ENCODE measurements around the gene PLEKHM1. TPM values are rescaled to one million over a fixed set of nuclear protein-coding genes. Genes with fewer than 3 reads are reported as not detected.
"Not testable (repeated sequence)": the region's sequence is repeated elsewhere in the genome, so short reads cannot be mapped to it uniquely, and the experiment has no call there.

Gene PLEKHM1
- polyA plus RNA-seq (2014; cell fraction: cytosol; rRNA removed): 5.6 and 19.1 TPM in 2 replicates
- 6.4 and 35.2 TPM in 2 replicates for polyA plus RNA-seq (2014; cell fraction: nucleus; rRNA removed)

DNA sequence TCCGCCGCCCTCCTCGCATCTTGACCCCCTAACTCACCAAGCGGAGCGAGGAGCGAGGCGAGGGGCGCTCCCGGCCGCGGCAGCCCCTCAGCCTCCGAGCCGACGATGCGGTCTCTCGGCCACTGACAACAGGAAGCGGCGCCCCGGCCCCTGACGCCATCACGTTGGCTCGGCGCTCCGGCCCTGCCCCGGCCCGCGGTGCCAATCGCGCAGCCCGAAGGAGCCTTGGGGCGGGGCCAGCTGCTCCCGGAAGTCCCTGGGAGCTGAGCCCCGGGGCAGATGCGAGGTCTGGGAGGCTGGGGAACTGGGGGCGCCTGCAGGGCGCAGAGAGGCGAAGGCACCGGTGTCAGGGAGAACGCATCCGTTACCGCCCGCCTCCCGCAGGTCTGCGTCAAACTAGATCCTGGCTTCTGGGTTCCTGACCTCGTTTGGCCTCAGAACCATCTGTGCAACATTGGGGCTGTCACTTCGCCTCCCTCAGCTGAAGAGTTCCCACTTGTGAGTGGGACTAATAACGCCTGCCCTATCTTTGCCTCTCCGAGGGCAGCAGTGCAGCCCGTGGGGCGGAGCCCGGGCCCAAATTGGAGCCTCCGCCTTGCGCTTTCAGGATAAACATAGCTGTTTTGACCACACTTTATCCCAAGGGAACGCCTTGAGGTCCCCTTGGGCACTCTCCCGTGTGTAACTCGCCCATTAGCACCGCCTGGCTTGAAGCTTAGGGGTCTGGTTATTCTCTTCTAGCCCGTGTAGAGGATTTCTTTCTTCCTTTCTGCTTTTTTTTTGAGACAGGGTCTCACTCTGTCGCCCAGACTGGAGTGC lies at the start of gene PLEKHM1:
PLEKHM1 (minus strand) TSS at position 107 of the 819 bp plus-strand sequence. CDS start 8,237 bp downstream, outside the sequence.
- DNase-seq (ENCODE audit: low spot score): peak; percentile 75

DNA sequence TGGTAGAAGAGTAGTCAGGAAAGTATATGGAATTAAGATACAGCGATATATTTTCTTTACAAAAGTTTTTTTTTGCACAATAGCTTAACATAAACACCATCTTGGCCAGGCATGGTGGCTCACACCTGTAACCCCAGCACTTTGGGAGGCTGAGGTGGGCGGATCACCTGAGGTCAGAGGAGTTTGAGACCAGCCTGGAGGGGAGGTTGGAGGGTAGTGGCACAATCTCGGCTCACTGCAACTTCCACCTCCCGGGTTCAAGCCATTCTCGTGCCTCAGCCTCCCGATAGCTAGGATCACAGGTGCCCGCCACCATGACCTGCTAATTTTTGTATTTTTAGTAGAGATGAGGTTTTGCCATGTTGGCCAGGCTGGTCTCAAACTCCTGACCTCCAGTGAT lies 47.6 kb upstream of the PLEKHM1 start:
- DNase-seq (ENCODE audit: low spot score): not testable (repeated sequence)

DNA sequence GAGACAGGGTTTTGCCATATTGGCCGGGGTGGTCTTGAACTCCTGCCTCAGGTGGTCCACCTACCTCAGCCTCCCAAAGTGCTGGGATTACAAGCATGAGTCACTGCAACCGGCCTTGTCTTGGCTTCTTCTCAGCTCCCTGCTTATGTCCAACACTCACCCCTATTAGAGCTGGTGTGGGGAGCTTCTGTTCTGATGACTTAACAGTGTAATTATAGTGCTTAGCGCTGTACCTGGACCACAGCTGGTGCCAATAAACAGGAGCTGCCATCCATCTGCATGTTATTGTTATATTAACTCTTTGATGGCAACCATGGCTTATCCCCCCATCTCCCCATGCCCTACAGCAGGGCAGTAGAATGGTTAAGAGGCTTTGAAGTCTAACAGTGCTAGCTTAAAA lies 15.6 kb upstream of the PLEKHM1 start:
- not testable (repeated sequence) for DNase-seq (ENCODE audit: low spot score)

DNA sequence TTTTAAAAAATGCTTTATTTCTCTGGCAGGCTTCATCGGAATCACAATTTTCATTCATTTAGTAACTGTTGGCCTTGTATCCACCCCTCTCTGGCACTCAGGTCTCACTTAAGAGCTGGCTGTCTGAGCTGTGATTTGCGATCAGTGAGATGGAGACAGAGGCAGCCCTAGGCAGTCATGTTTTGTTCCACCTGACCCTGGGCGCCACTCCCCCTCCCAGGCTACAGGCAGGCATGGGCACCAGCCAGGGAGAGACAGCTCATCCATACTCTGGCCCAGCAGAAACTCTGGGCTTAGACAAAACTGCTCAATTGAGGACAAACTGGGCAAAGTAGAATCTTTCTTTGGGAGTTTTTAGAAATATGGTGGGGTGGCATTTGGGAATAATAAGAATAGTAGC lies 14.7 kb upstream of the PLEKHM1 start:
- not testable (repeated sequence) for DNase-seq (ENCODE audit: low spot score)

DNA sequence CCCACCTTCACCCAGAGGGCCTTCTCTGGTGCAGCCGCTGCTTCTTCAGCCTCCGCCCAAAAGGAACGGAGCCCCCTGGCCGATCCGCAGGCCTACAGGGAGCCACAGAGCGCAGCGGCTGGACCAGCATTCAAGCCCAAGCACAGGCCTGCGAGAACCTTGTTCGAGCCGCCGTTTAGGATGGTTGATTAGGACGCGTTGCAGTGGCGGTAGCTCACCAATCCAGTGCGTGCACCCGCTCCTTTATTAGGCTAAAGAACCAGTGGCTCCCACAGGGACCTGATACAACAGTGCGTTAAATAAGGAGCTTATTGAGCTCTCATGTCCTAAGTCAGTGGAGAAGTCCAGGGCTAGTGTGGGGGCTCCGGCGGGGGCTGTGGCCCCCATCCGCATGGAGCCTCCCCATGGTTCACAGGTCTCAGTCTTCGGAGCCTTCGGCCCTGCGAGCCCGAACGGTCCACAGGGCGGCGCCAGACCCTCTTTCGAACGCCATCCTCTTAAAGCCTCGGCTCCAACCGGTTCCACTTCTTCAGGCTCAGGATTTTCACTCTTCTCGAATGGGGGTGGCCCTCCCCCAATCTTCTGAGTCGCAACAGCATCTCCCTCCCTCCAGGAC lies 10.7 kb upstream of the PLEKHM1 start:
- not testable (repeated sequence) for DNase-seq (ENCODE audit: low spot score)

DNA sequence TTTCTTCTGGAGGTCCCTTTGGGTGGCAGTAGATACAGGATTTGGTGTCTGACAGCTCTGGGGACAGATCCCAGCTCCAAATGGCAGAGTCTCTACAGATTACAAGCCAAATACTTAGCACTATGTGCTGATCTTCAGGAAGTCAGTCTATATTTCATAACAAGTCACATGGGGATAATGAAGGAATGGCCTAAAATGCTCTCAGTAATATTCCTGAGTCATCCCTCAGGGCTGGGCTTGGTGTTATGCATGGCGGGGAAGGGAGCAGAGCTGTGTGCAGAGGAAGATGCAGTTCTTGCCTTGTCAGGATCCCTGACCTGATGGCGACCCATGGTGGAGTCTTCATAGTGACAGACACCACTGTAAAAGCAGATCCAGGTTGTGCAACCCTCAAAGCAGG lies 10.0 kb upstream of the PLEKHM1 start:
- DNase-seq (ENCODE audit: low spot score): not testable (repeated sequence)

DNA sequence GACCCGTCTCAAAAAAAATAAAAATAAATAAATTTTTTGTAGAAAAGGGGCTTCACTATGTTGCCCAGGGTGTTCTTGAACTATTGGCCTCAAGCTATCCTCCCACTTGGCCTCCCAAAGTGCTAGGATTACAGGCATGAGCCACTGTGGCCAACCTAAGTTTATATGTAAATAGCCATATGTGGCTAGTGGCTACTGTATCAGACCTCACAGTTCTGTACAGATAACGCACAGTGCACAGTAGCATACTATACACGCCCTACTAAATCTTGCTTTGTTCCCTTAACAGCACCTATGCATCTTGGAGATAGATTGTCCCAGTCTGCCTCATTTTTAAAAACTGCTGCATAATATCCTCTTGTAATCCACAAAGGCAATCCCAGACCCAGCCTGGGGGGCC lies 8.7 kb upstream of the PLEKHM1 start:
- DNase-seq (ENCODE audit: low spot score): not testable (repeated sequence)

DNA sequence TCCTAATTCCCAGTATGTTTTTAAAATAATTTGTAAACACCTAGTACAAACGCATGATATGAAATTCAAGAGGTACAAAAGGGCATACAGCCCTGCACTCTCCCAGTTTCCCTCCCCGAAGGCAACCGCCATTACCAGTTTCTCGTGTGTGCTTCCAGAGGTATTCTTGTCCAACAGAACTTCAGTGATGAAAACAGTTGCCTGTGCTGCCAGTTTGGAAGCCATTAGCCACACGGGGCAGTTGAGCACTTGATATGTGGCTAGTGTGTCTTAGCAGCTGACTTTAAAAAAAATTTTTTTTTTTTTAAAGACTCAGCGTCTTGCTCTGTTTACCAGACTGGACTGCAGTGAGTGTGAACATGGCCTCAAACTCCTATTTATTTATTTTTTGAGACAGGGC lies 7.9 kb upstream of the PLEKHM1 start:
- DNase-seq (ENCODE audit: low spot score): not testable (repeated sequence)

DNA sequence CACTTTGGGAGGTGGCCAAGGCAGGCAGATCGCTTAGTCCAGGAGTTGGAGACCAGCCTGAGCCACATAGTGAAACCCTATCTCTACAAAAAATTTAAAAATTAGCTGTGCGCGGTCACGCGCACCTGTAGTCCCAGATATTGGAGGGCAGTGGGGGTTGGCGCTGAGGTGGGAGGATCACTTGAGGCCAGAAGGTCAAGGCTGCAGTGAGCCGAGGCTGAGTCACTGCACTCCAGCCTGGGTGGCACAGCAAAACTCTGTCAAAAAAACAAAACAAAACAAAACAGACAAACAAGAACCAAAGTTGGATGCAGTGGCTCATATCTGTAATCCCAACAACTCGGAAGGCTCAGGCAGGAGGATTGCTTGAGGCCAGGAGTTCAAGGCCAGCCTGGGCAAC lies 6.9 kb upstream of the PLEKHM1 start:
- DNase-seq (ENCODE audit: low spot score): not testable (repeated sequence)

DNA sequence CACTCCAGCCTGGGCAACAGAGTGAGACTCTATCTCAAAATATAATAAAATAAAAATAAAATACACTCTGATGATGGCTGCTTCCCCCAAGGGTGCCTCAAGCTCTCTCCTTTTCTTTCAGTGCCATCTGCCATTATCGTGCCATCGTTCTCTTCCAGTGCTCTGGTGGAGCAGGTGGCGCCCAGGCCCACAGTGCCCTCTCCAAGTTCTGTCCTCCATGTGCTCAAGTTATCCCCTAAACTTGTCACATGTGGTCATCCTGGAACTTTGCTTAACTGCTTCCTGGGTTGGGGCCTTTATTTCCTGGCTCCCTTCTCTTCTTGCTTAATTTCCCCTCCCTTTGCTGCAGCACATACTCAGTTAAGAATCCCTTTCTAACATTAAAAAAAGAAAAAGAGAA lies 6.0 kb upstream of the PLEKHM1 start:
- DNase-seq (ENCODE audit: low spot score): not testable (repeated sequence)

DNA sequence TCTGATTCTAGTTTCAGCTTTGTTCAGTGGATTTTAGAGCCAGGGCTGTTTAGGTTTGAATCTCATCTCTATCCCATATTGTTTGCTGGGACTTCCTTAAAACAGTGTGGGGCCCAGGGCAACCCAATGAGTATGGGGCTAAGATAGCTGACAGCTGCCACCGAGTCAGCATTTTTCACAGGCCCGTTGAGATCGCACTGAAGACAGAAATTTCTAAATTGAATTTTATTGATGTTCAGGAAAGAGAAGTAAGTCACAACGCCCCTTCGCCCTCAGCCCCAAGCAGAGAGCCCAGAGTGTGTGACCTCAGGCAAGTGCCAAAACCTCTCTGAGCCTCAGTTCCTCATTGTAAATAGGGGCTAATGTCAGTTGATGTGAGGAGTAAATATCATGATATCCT lies 4.0 kb upstream of the PLEKHM1 start:
- DNase-seq (ENCODE audit: low spot score): not testable (repeated sequence)

DNA sequence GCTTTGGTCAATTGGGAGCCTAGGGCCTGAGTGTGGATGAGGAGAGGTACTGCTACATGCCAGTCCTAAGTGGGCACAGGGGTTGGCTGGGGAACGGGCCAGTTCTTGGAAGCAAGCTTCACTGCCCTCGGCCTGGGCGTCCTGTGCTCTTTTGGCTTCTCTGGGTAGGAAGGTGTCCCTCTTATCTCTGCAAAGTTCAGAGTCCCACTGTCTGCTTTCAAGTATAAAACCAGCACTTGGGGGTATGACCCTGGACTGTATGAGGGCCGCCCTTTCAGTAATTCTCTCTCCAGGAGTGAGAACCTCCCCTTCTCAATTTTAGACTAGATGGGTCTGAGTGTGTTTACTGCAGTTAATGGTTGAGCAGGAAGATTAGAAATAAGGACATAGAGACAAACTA lies 1.6 kb upstream of the PLEKHM1 start:
- DNase-seq (ENCODE audit: low spot score): not testable (repeated sequence)

DNA sequence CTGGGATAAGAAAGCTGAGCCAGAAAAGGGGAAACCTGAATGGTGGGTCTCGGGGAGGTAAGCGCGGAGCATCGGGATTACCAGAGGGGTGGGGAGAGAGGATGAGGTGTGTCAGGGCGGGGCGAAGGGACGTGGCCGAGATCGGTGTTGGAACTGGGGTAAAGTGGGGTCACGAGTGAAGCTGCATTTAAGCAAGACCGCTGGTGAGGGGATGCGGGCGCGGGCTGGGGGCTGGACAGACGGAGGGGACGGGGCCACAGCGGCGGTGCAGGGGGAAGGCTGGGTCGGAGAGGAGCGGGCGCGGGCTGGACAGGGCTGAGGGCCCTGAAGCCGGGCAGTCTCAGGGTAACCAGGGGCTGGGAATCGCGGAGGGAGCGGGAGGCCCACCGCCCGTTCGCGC lies 323 bp downstream of the PLEKHM1 start:
- not testable (repeated sequence) for DNase-seq (ENCODE audit: low spot score)

DNA sequence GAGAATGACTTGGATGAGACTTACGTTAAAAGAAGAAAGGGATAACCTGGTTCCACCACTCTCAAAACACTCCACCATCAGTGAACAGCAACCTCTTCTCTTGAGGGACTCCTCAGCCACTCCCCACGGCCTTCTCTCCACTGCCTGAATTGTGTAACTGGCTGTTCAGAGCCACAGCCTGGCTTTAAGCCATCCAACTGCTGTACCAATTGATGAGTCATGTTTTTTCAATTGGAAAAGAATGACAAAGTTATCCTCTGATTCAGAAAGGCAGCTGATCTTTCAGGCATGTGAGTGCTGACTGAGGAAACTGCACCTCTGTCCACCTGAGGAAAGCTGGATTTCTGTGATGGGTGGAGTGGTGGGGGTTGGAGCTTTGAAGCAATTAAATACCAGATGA lies 2.8 kb downstream of the PLEKHM1 start:
- not testable (repeated sequence) for DNase-seq (ENCODE audit: low spot score)

DNA sequence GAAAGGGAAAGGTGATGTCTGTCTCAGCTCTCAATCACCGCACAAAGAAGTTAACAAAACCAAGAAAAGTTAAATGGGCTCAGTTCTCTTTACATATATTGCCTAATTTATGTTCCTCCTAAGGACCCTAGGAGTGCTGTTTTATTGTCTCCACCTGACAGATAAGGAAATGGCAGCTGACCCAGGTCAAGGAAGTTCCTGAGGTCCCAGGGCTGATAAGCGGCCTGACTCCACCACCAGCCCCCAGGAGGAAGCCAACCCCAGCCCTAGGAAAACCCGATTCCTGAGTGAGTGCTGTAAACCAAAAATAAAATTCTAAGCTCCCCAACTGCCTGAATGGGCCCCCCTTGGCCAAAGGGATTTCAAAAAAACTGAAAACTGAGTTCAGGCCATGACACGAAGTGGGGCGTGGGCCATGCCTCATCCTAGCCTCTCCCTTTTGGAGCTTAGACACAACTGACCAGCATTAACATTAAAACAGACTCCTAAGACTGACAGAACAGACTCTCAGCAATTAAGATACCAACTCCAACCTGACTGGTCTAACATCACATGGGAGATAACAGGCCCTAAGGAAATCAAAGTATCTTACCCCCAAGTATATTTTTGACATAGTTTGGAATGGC lies 6.8 kb downstream of the PLEKHM1 start:
- DNase-seq (ENCODE audit: low spot score): not testable (repeated sequence)

DNA sequence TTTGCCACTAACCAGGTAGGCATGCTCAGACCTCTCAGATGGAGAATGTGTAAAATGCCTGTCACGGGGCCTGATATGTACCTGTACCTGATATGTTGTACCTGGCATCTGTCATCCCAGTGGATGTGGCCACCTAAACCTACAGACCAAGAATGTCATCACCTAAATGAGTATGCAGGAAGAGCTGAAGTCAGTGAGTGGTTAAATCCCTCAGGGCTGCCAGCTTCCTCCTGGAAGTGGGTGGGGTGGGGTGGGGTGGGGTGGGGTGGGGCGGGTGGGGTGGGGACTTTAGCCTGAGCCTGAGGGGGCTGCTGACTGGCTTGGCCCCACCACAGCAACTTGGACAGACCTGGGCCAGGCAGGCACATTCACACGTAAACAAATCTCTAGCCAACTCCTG lies 7.3 kb downstream of the PLEKHM1 start:
- DNase-seq (ENCODE audit: low spot score): not testable (repeated sequence)

DNA sequence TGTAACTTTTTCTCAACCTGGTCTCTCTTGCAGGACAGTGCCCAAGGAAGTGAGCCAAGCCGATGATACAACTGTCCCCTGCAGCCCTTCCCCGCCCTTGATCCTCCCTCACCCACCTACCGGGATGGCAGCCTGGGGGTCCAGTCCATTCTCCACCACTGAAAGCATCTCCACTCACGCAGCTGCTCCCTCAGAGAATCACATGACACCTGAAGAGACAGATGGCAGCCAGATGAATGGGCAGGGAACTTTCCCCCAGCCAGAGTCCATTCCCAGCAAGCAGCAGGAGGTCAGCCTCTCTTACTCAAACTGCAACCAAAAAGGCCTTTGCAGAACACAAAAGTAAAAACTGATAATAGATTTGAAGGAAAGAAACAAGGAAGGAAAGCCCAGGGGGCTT lies 8.2 kb downstream of the PLEKHM1 start:
- not testable (repeated sequence) for DNase-seq (ENCODE audit: low spot score)

DNA sequence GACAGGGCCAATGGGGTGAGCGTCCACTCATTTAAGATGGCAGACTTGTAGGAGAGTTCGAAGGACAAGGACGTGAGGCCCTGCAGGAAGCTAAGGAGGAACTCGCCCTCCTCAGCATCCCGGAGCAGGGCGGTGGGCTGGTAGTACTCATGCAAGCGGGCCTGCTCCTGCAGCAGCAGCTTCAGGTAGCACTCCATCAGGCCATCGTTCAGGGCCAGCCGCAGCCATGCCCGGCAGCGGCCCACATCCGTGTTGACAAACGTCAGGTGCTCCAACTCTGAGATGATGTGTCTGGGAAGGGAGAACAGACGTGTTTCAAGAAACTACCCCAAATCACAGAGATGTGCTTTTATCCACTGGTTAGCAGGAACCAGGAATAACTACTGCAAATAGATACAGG lies 15.1 kb downstream of the PLEKHM1 start:
- DNase-seq (ENCODE audit: low spot score): not testable (repeated sequence)

DNA sequence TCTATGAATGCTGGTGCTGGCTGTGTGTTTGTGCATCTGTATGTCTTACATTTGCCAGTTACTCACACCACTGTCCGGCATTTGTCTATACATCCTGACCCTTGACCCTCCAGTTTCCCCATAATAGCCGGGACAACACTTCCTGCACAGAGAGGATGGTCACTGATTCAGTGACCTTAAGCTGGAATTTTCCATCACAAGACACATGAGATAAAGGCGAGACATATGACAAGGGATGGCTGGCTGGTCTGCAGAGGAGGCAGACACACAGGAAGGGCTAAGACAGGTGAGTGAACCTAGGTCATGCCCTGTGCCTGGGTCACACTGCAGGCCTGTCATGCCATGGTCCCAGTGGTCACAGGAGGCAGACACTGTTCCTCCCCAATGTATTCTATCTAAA lies 18.3 kb downstream of the PLEKHM1 start:
- DNase-seq (ENCODE audit: low spot score): not testable (repeated sequence)

DNA sequence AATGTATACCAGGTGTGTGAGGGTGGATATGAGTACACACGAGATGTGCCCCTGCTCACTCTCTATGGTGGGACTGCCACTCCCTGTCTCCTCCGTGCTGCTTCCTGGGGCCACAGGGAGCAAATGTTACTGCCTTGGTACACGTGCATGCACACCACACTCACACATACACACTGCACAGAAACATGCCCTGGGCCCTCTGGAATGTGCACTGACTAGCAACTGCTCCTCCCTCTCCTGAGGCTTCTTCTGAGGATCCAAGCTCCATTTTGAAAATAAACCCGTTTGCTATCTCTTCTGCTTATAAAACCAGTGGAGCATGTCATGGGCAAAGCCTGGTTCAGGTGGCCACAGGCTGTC lies 21.3 kb downstream of the PLEKHM1 start:
- DNase-seq (ENCODE audit: low spot score): not testable (repeated sequence)

DNA sequence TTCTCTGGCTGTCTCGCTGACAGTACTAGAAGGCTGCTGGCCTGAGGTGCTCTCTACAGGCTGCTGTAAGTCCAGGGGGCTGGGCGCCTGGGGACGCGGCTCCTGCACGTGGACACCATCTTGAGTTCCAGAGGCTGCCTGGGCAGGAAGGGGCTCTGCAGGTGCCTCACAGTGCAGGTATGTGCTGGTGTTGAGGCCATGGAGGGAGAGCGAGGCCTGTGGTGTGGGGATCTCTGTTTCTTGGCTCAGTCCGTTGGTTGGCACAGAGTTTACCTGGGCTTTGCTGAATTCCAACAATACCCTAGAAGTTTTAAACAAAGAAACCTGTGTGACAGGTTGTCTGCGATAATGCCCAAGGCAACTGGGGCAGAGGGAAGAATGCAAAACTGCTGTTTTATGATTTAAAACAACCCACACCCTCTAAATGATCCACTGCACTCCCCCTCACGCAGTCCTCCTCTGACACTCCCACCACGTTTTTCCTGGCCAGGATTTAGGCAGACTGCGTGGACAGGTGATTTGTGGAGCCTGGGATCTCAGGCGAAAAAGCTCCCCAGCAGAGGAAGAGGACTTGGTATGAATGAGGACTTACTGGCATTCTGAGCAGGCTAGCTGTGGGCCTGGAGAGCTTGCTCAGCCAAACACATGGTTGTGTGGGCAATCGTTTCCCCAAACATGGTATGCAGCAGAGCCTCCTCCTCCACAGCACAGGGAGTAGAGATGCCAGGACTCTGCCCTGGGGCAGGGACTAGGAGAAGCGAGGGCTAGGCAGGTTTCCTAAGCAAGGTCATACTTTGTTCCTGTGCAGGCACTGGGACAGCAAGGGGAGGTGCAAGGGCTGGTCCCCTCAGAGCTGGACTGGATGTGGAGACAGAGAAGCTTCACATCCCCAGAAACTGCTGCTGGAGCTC lies 22.0 kb downstream of the PLEKHM1 start:
- not testable (repeated sequence) for DNase-seq (ENCODE audit: low spot score)
